Measurements from ENCODE around the gene RPL22.
A peak's percentile ranks its signal among the peaks of the same experiment; 100 is the strongest.

RPL22 gene

DNA sequence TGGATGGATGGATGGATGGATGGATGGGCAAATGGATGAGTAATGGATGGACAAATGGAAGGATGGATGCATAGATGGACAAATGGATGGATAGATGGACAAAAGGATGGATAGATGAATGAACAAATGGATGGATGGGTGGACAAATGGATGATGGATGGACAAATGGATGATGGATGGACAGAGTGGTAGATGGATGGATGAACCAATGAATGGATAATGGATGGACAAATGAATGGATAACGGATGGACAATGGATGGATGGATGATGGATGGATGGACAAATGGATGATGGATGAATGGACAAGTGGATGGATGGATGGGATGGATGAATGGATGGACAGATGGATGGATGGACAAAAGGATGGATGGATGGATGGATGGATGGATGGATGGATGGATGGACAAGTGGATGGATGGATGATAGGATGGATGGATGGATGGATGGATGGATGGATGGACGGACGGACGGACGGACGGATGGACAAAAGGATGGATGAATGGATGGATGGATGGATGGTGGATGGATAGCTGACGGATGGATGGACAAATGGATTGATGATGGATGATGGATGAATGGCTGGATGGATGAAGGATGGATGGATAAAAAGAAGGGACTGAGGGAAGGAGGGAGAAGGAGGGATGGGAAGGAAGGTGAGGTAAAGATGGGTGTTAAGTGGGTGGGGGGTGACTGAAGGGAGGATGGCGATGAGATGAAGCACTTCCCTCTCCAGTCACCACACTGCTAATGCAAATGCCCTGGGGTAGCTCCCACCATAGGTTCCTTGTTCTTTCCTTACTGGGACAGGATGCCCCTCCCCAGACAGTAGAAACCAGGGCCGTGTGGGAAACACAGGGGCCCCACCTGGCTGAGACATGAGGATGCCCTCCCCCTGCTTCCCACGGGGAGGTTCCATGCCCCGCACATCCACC is 49.1 kb downstream of the RPL22 start:
- DNase-seq = no peak

DNA sequence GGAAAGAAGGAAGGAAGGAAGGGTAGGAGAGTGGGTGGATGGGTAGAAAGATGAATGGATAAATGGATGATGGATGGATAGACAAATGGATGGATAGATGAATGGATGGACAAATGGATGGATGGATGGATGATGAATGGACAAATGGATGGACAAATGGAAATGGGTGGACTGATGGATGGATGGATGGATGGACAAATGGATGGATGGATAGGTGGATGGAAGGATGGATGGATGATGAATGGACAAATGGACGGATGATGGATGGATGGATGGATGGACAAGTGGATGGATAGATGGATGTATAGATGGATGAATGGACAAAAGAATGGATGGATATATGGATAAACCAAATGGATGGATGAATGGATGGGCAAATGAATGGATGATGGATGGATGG is 49.8 kb downstream of the RPL22 start:
- DNase-seq = no peak

DNA sequence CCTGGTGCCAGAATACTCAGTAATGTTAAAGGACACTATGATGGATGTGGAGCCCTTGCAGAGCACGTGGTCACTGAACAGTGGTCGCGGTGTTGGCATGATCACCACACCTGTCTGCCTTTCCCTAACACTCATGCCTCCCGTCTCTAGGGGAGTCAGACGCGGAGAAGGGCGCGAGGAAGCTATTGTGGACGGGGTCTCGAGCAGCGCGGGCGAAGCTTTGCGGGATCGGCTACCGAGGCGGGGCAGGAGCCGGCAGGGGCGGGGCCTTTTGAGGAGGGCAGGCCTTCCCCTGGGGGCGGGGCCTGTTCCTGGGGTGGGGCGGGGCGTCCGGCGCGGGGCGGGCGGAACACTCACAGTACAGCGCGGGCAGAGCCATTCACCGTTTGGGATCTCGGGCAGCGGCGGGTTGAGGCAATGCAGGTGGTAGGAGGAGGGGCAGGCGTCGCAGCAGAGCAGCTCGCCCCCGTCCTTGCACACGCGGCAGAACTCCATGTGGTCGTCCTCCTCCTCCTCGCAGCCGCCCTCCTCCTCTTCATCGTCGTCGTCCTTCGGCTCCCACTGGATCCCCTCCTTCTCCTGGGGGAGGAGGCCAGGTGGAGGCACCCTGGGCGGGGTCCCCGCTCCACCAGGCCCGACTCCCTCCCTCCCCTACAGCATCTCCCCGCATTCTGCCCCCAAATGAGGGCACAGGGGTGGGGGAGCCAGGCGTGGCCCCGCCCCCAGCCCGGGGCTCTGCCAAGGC is 50.7 kb downstream of the RPL22 start:
- no peak for DNase-seq

DNA sequence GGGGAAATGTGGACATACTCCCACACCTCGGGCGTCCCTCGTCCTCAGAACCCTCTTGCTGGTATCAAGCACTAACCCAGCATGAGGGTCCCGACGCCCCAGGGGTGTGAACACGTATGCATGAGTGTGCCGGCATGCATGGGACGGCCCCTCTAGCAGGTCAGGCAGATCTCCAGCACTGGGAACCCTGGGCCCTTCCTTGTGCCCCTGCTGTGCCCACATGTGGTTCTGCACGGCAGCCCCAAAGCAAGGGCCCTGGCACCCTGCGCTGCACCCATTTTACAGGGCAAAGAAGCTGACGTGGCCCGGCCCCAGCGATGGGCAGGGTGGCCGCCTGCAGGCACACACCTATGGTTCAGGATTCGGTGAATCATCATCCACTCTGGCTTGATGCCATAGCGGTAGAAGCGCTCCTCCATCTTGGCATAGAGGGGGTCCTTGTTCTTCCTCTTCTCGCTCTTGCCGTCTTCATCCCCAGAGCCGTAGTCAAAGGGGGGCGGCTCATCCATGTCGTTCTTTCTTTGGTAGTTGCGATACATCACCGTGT is 53.5 kb downstream of the RPL22 start:
- no peak for DNase-seq

DNA sequence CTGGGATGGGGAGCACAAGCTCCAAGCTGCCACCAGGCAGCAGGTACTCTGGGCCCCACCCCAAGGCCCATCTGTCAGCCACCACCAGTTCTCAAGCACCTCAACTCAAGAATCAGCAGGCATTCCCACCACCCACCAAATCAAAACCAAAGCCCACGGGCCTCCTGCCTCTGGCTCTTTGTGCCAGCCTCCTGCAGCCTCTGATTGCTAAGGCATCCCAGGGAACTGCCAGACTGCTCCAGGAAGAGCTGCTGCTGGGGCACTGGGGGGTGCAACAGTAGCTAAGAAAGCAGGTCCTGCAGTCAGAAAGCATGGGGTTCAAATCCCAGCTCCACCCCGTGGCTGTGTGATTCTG is 54.0 kb downstream of the RPL22 start:
- no peak for DNase-seq

DNA sequence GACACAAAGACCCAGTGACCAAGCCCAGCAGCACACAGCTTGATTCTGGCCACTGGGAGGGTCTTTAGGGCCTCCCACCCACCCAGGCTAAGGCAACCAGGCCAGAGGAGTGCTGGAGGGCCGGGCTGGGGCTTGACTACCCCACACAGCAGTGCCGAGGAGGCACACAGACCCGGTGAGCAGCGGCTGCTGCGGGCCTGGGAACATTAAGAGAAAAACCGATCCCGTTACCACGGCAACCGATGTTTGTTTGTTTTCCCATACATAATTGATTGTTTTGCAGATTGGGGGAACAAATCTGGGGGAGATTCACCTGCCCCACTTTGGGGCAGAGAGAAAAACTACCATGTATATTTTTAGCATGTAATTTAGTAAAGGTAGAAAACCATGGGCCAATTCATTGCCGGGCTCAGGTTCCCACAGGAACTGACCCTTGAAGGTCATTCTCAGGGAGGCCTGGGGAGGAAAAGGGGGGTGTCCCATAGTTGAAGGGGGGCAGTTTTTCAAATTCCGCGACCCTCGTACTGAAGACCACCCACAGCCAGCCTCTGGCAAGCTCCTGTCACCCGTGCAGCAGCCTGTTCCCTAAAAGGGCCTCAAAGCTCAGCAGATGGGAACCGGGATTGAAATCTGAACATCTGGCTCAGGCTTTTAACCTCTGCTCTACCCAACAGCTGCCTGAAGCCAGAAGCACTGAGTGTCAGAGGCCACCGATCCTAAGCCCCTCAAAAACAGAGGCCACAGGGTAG is 54.6 kb downstream of the RPL22 start:
- DNase-seq = no peak

DNA sequence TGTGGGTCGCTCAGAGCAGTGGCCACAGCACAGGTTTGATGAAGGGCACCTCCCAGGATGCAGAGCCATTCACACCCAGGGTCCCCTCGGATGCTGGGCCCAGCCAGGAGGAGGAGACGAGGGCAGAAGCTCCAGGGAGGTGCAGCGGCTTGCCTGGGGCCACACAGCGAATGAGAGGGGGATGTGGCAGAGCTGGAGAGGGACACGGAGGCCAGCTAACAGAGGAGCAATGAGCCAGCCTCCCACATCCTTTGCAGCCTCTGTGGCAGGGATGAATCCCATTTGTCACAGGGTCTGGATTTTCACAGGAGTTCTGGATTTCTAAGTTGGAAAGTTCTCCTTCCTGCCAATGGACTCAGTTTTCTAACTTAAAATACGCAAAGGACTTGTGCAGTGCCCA is 55.2 kb downstream of the RPL22 start:
- no peak for DNase-seq

DNA sequence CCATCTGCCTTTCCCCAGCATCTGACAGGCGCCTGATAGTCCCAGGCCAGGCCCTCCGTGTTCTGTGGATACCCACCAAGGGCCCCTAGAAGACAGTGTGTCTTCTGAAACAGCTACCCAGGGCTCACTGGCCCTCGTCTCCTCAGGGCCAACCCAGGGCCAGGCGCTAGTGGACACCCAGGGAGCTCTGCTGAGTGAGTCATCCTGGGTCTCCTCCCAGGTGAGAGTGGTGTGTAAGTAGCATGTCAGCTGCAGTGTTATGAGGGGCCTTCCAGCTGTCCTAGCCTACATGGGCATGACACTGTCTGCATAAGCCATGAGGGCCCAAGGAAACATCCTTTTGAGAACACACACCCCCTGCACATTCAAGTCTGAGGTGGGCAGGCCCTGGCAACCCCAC is 56.0 kb downstream of the RPL22 start:
- no peak for DNase-seq

DNA sequence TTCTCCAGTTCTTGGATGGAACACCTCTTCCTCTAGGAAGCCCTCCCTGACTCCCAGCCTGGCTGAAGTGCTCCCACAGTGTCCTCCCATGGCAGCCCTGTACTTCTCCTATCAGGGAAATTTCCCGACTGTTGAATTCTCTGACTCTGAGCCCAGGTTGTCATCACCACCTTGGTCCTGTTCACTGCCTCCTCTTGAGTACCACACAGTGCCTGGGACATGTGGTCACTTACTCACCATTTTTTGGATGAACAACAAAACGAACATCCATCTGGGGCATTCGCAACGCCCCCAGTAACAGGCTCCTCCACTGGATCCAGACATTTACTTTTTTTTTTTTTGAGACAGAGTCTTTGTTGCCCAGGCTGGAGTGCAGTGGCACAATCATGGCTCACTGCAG is 56.7 kb downstream of the RPL22 start:
- DNase-seq = no peak

DNA sequence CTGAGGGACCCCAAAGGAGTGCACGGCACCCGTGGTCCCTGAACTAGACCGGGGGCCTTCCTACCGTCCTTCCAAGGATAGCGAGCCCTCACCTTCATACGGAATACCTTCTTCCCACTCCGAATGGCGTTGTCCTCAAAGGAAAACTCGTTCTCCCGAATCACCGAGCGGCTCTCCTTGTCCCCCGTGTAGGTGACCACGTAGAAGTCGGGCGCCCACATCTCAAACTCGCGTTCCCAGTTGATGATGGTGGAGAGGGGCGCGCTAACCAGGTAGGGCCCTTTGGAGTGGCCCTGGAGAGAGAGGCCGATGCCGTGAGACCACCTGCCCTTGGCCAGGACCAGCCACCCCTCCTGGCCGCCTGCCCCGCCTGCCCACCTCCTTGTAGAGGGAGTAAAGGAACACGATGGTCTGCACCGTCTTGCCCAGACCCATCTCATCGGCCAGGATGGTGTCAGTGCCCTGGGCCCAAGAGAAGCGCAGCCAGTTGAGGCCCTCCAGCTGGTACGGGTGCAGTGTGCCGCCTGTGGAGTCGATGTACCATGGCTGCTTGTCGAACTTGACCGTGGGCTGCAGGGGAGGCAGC is 57.3 kb downstream of the RPL22 start:
- DNase-seq = no peak

DNA sequence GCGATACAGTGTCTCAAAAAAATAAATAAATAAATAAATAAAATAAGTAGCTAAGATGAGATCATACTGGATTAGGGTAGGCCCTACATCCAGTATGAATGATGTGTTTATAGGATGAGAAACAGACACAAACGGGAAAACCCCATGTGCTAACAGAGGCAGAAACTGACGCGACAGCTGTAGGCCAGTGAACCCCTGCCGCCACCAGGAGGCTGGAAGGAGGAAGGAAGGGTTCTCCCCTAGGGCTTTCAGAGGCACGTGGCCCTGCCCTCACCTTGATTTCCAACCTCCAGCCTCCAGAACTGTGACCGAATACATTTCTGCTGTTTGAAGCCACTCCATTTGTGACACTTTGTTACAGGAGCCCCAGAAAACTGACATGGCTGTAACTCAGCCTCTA is 57.8 kb downstream of the RPL22 start:
- peak; percentile 2 for DNase-seq

DNA sequence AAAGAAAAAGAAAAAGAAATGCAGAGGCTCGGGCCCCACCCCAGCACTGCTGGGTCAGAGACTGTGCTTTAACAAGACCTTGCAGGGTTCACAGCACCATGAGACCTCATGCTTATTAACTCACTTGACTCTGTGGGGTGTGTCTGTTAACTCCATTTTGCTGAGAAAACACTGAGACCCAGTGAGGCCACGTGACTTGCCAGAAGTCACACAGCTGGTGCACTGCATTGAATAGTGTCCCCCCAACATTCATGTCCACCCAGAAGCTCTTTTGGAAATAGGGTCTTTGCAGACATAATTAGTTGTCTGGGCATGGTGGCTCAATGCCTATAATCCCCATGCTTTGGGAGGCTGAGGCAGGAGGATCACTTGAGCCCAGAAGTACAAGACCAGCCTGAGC is 59.0 kb downstream of the RPL22 start:
- no peak for DNase-seq

DNA sequence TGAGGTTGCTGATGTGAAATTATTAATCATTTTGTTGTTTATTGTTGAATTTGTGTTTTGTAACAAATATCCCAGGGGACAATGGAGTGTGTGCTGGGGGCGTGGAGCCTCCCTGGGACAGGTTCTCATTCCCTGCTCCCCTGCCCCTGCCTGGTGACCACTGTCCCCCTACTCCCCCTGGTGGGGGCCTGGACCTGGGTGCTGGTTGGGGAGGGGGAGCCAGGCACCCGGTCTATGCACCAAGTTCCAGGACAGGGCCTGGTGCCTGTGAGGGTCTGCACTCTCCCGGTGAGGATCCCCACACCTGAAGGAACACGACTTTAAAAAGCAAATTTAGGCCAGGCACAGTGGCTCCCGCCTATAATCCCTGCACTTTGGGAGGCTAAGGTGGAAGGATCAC is 61.6 kb downstream of the RPL22 start:
- no peak for DNase-seq

DNA sequence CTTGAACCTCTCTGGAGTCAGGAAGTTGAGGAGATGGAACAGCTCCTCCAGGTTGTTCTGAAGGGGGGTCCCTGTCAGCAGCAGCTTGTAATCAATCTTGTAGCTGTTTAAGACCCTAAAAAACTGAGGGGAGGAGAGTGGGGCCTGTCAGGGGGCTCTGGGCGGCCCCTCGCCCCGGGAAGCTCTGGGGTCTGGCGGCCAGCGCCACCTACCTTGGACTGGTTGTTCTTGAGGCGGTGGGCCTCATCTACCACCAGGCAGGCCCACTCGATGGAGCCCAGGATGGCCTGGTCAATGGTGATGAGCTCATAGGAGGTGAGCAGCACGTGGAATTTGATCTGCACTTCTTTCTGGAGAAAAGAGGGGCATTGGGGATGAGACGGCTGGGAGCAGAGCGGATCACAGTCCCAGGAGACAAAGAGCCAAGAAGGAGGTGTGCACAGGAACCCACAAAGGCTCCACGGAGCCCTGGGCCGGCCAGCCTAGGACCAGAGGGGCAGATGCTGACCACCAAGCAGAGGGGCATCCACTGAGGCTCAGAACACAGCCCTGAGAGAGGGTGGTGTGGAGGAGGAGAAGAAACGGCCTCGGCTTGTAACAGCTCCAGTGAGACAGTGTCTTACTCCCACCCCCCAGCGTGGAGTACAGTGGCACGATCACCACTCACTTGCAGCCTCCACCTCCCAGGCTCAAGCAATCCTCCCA is 62.7 kb downstream of the RPL22 start:
- DNase-seq = no peak
